ENCODE measurements around the gene PHAX. TPM values are rescaled to one million over a fixed set of nuclear protein-coding genes. Genes with fewer than 3 reads are reported as not detected.
A peak's percentile ranks its signal among the peaks of the same experiment; 100 is the strongest.
"Not testable (repeated sequence)": the region's sequence is repeated elsewhere in the genome, so short reads cannot be mapped to it uniquely, and the experiment has no call there.

PHAX gene
- total and polyA plus RNA-seq, 8 donors: 14.4 to 246 (median 35.0) TPM

- Histone ChIP-seq H3K36me3 (no peaks in the 10 kb centered on the region), H3K27me3 (no peaks in the 10 kb centered on the region), H3K9me3 (peaks cover 0 to 14% (median 3%) of the 10 kb centered on the region in 4 donors), H3K4me1 (no peaks in the 10 kb centered on the region), H3K4me3 (no peak overlapping the region), H3K27ac (no peak overlapping the region)
- intact Hi-C loops (cut with DNase I; ENCODE audit: low total_unique reads): no loop called here
- DNase-seq: no peak
- WGBS, 5 donors: 87 to 96% (median 91%) methylated on average over 5 of the region's 5 CpGs
- TF ChIP-seq POLR2AphosphoS5 (IDR thresholded peaks at IDR 0.05) (no peak), POLR2A (IDR thresholded peaks at IDR 0.05) (no peak), EP300 (IDR thresholded peaks at IDR 0.05) (no peak), CTCF (IDR thresholded peaks at IDR 0.05) (no peak)
Observed at GRCh38 chr5:126641387-126641786, 40.6 kb downstream of the PHAX start.

GRCh38 chr5:126645132-126645531 lies 44.4 kb downstream of the PHAX start:
- intact Hi-C loops (cut with DNase I; ENCODE audit: low total_unique reads): no loop called here
- TF ChIP-seq POLR2AphosphoS5 (IDR thresholded peaks at IDR 0.05) (no peak), CTCF (IDR thresholded peaks at IDR 0.05) (no peak), EP300 (IDR thresholded peaks at IDR 0.05) (no peak), POLR2A (IDR thresholded peaks at IDR 0.05) (no peak)
- WGBS, 5 donors: 81 to 92% (median 86%) methylated on average over 1 of the region's 1 CpG
- no peak for DNase-seq
- Histone ChIP-seq H3K4me3 (no peak overlapping the region), H3K9me3 (peaks cover 0 to 14% (median 3%) of the 10 kb centered on the region in 4 donors), H3K4me1 (peaks cover 0 to 11% (median 0%) of the 10 kb centered on the region in 4 donors), H3K27ac (no peak overlapping the region), H3K36me3 (no peaks in the 10 kb centered on the region), H3K27me3 (no peaks in the 10 kb centered on the region)

GRCh38 chr5:126647071-126647470 lies 46.3 kb downstream of the PHAX start:
- intact Hi-C loops (cut with DNase I; ENCODE audit: low total_unique reads): no loop called here
- no peak overlapping the region for H3K4me3 ChIP-seq
- TF ChIP-seq POLR2AphosphoS5 (IDR thresholded peaks at IDR 0.05) (no peak), EP300 (IDR thresholded peaks at IDR 0.05) (no peak), POLR2A (IDR thresholded peaks at IDR 0.05) (no peak), CTCF (IDR thresholded peaks at IDR 0.05) (no peak)
- H3K4me1 ChIP-seq: peaks cover 0 to 11% (median 0%) of the 10 kb centered on the region in 4 donors
- H3K9me3 ChIP-seq: peaks cover 0 to 14% (median 3%) of the 10 kb centered on the region in 4 donors
- DNase-seq: no peak
- H3K27ac ChIP-seq: no peak overlapping the region
- no peaks in the 10 kb centered on the region for H3K36me3 ChIP-seq
- H3K27me3 ChIP-seq: no peaks in the 10 kb centered on the region

GRCh38 chr5:126648471-126648870 lies 47.7 kb downstream of the PHAX start:
- intact Hi-C loops (cut with DNase I; ENCODE audit: low total_unique reads): no loop called here
- TF ChIP-seq POLR2AphosphoS5 (IDR thresholded peaks at IDR 0.05) (no peak), POLR2A (IDR thresholded peaks at IDR 0.05) (no peak), CTCF (IDR thresholded peaks at IDR 0.05) (no peak), EP300 (IDR thresholded peaks at IDR 0.05) (no peak)
- Histone ChIP-seq H3K27me3 (no peaks in the 10 kb centered on the region), H3K9me3 (peaks cover 0 to 14% (median 3%) of the 10 kb centered on the region in 4 donors), H3K4me3 (no peak overlapping the region), H3K36me3 (no peaks in the 10 kb centered on the region), H3K4me1 (peaks cover 0 to 11% (median 0%) of the 10 kb centered on the region in 4 donors), H3K27ac (no peak overlapping the region)
- 72 to 91% (median 87%) methylated on average over 4 of the region's 4 CpGs for WGBS, 5 donors
- DNase-seq: no peak

- H3K36me3 ChIP-seq; intact Hi-C loops (cut with DNase I; ENCODE audit: low total_unique reads); H3K27ac ChIP-seq; H3K27me3 ChIP-seq; H3K4me3 ChIP-seq: not testable (repeated sequence)
- peak in 1 of 2 donors; percentile 30 for DNase-seq
- peaks cover 0 to 11% (median 0%) of the 10 kb centered on the region in 4 donors for H3K4me1 ChIP-seq
- WGBS, 5 donors: 28 to 56% (median 34%) methylated on average over 7 of the region's 7 CpGs
- H3K9me3 ChIP-seq: peaks cover 0 to 14% (median 3%) of the 10 kb centered on the region in 4 donors
Observed at GRCh38 chr5:126649057-126649456, 48.3 kb downstream of the PHAX start.

GRCh38 chr5:126649709-126650108 lies 49.0 kb downstream of the PHAX start:
- WGBS, 5 donors: 83 to 88% (median 86%) methylated on average over 6 of the region's 6 CpGs
- H3K36me3 ChIP-seq; intact Hi-C loops (cut with DNase I; ENCODE audit: low total_unique reads): not testable (repeated sequence)

More at GRCh38 chr5:126649709-126650108, 49.0 kb downstream of the PHAX start:
- not testable (repeated sequence) for DNase-seq, H3K27me3 ChIP-seq, H3K4me3 ChIP-seq, H3K27ac ChIP-seq
- Histone ChIP-seq H3K9me3 (peaks cover 0 to 11% (median 3%) of the 10 kb centered on the region in 4 donors), H3K4me1 (peaks cover 0 to 11% (median 0%) of the 10 kb centered on the region in 4 donors)
